HL-60 (cell line): ENCODE measurements around the gene DNAJC22.

Source experiments
- DNase-seq, 2 experiments: peaks; one replicate each; pipeline ENCODE4 v3.0.0-alpha.2; 2010 to 2020; ENCODE audit warnings: low read depth in 1 of 2, low spot score in 1 of 2
- H3K27ac ChIP-seq: fragments of 250-450 bp; sonication (Bioruptor Pico); replicated peaks from 2 replicates; pipeline ENCODE4 v1.5.1; 2020; ENCODE audit warnings: mild to moderate bottlenecking, moderate library complexity
- H3K27me3 ChIP-seq: fragments of 250-450 bp; sonication (Bioruptor Pico); 2 replicates; pipeline ENCODE4 v1.5.1; 2021; ENCODE audit warnings: mild to moderate bottlenecking, moderate library complexity; ENCODE audit not compliant: insufficient read depth, poor library complexity, severe bottlenecking
- H3K4me3 ChIP-seq: replicated peaks from 2 replicates; pipeline ENCODE4 v1.5.1; 2011; ENCODE audit warnings: mild to moderate bottlenecking, control low read depth, low read length; ENCODE audit not compliant: insufficient read depth
- GABPA ChIP-seq: IDR thresholded peaks from 2 replicates; pipeline ENCODE4 v1.6.1; 2012; ENCODE audit warnings: low read depth
- POLR2AphosphoS5 ChIP-seq: IDR thresholded peaks from 2 replicates; pipeline ENCODE4 v1.6.1; 2012; ENCODE audit warnings: low read depth
- SPI1 ChIP-seq: IDR thresholded peaks from 2 replicates; pipeline ENCODE4 v1.6.1; 2012; ENCODE audit warnings: low read depth, mild to moderate bottlenecking, borderline replicate concordance
- TF ChIP-seq, protein P1 (sequence below): IDR thresholded peaks from 2 replicates; pipeline ENCODE4 v1.6.1; 2012; ENCODE audit warnings: low read depth; ENCODE audit not compliant: insufficient replicate concordance
- TF ChIP-seq, protein P2 (sequence below): IDR thresholded peaks from one replicate; pipeline ENCODE4 v1.5.1; 2011; ENCODE audit warnings: low read length, control low read depth, inconsistent platforms; ENCODE audit not compliant: insufficient read depth

The DNAJC22 gene

GRCh38 chr12:49342066-49342913 is 4.4 kb upstream of the DNAJC22 start:
- H3K4me3 ChIP-seq = peak overlapping the region; percentile 48
- peak; percentile 67 to 88 for DNase-seq
- peaks cover 91% of the 10 kb centered on the region for H3K27me3 ChIP-seq
- TF ChIP-seq, protein P1, sequence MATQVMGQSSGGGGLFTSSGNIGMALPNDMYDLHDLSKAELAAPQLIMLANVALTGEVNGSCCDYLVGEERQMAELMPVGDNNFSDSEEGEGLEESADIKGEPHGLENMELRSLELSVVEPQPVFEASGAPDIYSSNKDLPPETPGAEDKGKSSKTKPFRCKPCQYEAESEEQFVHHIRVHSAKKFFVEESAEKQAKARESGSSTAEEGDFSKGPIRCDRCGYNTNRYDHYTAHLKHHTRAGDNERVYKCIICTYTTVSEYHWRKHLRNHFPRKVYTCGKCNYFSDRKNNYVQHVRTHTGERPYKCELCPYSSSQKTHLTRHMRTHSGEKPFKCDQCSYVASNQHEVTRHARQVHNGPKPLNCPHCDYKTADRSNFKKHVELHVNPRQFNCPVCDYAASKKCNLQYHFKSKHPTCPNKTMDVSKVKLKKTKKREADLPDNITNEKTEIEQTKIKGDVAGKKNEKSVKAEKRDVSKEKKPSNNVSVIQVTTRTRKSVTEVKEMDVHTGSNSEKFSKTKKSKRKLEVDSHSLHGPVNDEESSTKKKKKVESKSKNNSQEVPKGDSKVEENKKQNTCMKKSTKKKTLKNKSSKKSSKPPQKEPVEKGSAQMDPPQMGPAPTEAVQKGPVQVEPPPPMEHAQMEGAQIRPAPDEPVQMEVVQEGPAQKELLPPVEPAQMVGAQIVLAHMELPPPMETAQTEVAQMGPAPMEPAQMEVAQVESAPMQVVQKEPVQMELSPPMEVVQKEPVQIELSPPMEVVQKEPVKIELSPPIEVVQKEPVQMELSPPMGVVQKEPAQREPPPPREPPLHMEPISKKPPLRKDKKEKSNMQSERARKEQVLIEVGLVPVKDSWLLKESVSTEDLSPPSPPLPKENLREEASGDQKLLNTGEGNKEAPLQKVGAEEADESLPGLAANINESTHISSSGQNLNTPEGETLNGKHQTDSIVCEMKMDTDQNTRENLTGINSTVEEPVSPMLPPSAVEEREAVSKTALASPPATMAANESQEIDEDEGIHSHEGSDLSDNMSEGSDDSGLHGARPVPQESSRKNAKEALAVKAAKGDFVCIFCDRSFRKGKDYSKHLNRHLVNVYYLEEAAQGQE = no peak
- TF ChIP-seq, protein P2, sequence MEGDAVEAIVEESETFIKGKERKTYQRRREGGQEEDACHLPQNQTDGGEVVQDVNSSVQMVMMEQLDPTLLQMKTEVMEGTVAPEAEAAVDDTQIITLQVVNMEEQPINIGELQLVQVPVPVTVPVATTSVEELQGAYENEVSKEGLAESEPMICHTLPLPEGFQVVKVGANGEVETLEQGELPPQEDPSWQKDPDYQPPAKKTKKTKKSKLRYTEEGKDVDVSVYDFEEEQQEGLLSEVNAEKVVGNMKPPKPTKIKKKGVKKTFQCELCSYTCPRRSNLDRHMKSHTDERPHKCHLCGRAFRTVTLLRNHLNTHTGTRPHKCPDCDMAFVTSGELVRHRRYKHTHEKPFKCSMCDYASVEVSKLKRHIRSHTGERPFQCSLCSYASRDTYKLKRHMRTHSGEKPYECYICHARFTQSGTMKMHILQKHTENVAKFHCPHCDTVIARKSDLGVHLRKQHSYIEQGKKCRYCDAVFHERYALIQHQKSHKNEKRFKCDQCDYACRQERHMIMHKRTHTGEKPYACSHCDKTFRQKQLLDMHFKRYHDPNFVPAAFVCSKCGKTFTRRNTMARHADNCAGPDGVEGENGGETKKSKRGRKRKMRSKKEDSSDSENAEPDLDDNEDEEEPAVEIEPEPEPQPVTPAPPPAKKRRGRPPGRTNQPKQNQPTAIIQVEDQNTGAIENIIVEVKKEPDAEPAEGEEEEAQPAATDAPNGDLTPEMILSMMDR = peak; percentile 79
- no peak overlapping the region for H3K27ac ChIP-seq

GRCh38 chr12:49342914-49343731 is 3.6 kb upstream of the DNAJC22 start:
- peak overlapping the region; percentile 48 for H3K4me3 ChIP-seq
- DNase-seq = no peak
- peaks cover 92% of the 10 kb centered on the region for H3K27me3 ChIP-seq
- TF ChIP-seq SPI1 (no peak), POLR2AphosphoS5 (no peak), GABPA (no peak)
- TF ChIP-seq, protein P2 = no peak
- TF ChIP-seq, protein P1 = no peak
- no peak overlapping the region for H3K27ac ChIP-seq

DNA sequence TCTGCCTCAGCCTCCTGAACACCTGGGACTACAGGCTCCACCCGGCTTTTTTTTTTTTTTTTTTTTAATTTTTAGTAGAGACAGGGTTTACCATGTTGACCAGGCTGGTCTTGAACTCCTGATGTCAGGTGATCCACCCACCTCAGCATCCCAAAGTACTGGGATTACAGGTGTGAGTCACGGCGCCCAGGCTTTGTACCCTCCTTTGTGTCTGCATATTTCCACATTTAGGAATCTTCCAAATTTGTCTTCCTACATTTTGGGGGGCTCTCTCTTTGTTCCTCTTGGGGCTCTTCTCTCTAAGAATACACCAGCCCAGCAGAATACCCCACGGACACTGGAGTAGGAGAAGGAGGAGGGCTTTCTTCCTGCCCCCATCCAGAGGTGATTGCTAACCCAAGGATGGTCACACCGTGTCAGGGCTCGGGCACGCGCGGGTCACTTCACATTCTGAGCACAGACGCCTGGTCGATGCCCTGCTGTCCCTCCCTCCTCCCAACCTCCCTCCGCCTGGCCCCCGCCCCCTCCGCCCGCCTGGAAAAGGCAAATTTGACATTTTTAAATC is 2.1 kb upstream of the DNAJC22 start:
- DNase-seq = no peak
- Histone ChIP-seq H3K27ac (no peak overlapping the region), H3K4me3 (no peak overlapping the region), H3K27me3 (peaks cover 85% of the 10 kb centered on the region)
- TF ChIP-seq, protein P2 = no peak
